ENCODE measurements around the gene ARL10. TPM values are rescaled to one million over a fixed set of nuclear protein-coding genes. Genes with fewer than 3 reads are reported as not detected.

Gene ARL10
- total RNA-seq, 1 experiment from 2014 or later: 0.05 TPM

DNA sequence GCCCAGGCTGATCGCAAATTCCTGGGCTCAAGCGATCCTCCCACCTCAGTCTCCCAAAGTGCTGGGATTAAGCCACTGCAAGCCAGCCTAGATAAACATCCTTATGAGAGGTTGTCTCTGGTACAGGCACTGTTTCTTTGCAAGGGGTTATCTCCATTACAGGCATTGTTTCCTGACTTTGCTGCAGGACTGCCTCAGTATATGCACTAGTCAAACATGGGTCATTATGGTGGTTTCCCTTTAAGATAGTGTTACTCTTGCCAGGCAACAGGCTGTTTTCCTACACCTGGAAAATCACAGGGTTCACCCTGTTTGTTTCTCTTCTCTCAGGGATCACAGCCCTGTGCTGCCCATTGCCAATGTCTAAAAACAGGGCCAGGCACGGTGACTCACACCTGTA is 58.9 kb downstream of the ARL10 start:
- ChIA-PET CTCF (no interaction called here), POLR2A (no interaction called here), RAD21 (ENCODE audit: low non-redundant PET in 1 of 2, low total read pairs in 2 of 2, uncharacterized antibody in 2 of 2, unreplicated experiment in 2 of 2) (no interaction called here)
- Histone ChIP-seq H2AFZ (ENCODE audit: low read depth, low read length, poor library complexity, severe bottlenecking) (no peak overlapping the region), H3K27me3 (ENCODE audit: insufficient read depth, low read length) (no peaks in the 10 kb centered on the region), H3K36me3 (ENCODE audit: control insufficient read depth in 1 of 2, insufficient read depth in 2 of 2, low read length in 2 of 2) (no peaks in the 10 kb centered on the region), H3K4me1 (ENCODE audit: control insufficient read depth in 1 of 2, insufficient read depth in 2 of 2, low read length in 2 of 2) (peaks cover 0 to 13% of the 10 kb centered on the region in 2 experiments; a peak in 2 of 4 replicates), H3K9me2 (ENCODE audit: insufficient read depth) (no peaks in the 10 kb centered on the region), H3K4me3 (replicated peaks in 1 of 2; ENCODE audit: low read depth in 1 of 2, low read length in 2 of 2) (no peak overlapping the region), H3K9me3 (ENCODE audit: control insufficient read depth in 1 of 2, insufficient read depth in 1 of 2, low read depth in 1 of 2, low read length in 2 of 2) (peaks cover 0 to 3% of the 10 kb centered on the region in 2 experiments; a peak in 1 of 4 replicates), H3K9ac (ENCODE audit: low read length) (no peak overlapping the region), H4K20me1 (ENCODE audit: insufficient read depth) (no peaks in the 10 kb centered on the region), H3K4me2 (ENCODE audit: low read length) (no peak overlapping the region), H3K79me2 (ENCODE audit: insufficient read depth, low read length) (no peaks in the 10 kb centered on the region), H3K27ac (ENCODE audit: low read depth, low read length) (no peak overlapping the region)
- TF ChIP-seq YY1 (IDR thresholded peaks at IDR 0.05; ENCODE audit: extremely low read depth, insufficient replicate concordance, low read depth, low read length) (no peak), POLR2AphosphoS5 (IDR thresholded peaks at IDR 0.05; ENCODE audit: low read depth, low read length) (no peak)
- no TSS peak for BruUV-seq (replicated peaks)
- ATAC-seq (no peak), DNase-seq (ENCODE audit: low read depth, low spot score) (no peak)
- intact Hi-C loops (cut with micrococcal nuclease): no loop called here

DNA sequence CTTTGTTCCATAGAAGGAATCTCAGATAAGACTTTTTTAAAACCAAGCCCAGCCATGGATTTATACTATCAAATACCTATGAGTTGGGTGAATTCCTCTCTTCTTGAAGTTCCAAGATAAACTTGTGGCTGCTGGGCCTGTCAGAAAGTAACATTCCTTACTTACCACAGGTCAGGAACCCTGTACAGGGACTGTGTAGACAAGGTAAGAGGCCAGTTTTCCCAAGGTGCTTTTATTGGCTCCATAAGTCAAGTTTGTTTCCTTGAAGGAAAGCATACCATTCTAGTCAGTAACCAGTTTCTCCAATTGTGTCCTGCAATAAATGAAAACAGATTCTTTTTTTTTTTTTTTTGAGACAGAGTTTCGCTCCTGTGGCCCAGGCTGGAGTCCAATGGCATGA is 59.9 kb downstream of the ARL10 start:
- DNase-seq (ENCODE audit: low read depth, low spot score) (no peak), ATAC-seq (no peak)
- BruUV-seq (replicated peaks): no TSS peak
- H3K27me3 ChIP-seq (ENCODE audit: insufficient read depth, low read length): no peaks in the 10 kb centered on the region
- H4K20me1 ChIP-seq (ENCODE audit: insufficient read depth): no peaks in the 10 kb centered on the region
- H3K9me2 ChIP-seq (ENCODE audit: insufficient read depth): no peaks in the 10 kb centered on the region
- no peak overlapping the region for H3K4me2 ChIP-seq (ENCODE audit: low read length)
- H3K9ac ChIP-seq (ENCODE audit: low read length): no peak overlapping the region
- H3K4me1 ChIP-seq (ENCODE audit: control insufficient read depth in 1 of 2, insufficient read depth in 2 of 2, low read length in 2 of 2): peaks cover 0 to 13% of the 10 kb centered on the region in 2 experiments; a peak in 2 of 4 replicates
- ChIA-PET POLR2A (no interaction called here), CTCF (no interaction called here), RAD21 (ENCODE audit: low non-redundant PET in 1 of 2, low total read pairs in 2 of 2, uncharacterized antibody in 2 of 2, unreplicated experiment in 2 of 2) (interaction anchor here in 1 of 2 experiments (0.6 kb wide), 1 partner anchor 14 kb away, joined by 4 read pairs; no protein-coding TSS in a partner anchor)
- no peak overlapping the region for H3K27ac ChIP-seq (ENCODE audit: low read depth, low read length)
- H3K4me3 ChIP-seq (replicated peaks in 1 of 2; ENCODE audit: low read depth in 1 of 2, low read length in 2 of 2): no peak overlapping the region
- H3K79me2 ChIP-seq (ENCODE audit: insufficient read depth, low read length): no peaks in the 10 kb centered on the region
- TF ChIP-seq, protein P1, sequence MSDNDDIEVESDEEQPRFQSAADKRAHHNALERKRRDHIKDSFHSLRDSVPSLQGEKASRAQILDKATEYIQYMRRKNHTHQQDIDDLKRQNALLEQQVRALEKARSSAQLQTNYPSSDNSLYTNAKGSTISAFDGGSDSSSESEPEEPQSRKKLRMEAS (IDR thresholded peaks at IDR 0.05): no peak
- TF ChIP-seq, protein P2, sequence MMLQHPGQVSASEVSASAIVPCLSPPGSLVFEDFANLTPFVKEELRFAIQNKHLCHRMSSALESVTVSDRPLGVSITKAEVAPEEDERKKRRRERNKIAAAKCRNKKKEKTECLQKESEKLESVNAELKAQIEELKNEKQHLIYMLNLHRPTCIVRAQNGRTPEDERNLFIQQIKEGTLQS (IDR thresholded peaks at IDR 0.05): no peak
- TF ChIP-seq SIN3A (IDR thresholded peaks at IDR 0.05; ENCODE audit: low read depth) (no peak), ZNF274 (IDR thresholded peaks at IDR 0.05; ENCODE audit: low read depth, low read length) (no peak)
- peaks cover 0 to 3% of the 10 kb centered on the region in 2 experiments; a peak in 1 of 4 replicates for H3K9me3 ChIP-seq (ENCODE audit: control insufficient read depth in 1 of 2, insufficient read depth in 1 of 2, low read depth in 1 of 2, low read length in 2 of 2)
- no peak overlapping the region for H2AFZ ChIP-seq (ENCODE audit: low read depth, low read length, poor library complexity, severe bottlenecking)
- intact Hi-C loops (cut with micrococcal nuclease): no loop called here
- no peaks in the 10 kb centered on the region for H3K36me3 ChIP-seq (ENCODE audit: control insufficient read depth in 1 of 2, insufficient read depth in 2 of 2, low read length in 2 of 2)
